ENCODE results near the gene CCL8.

- TF ChIP-seq CTCF (IDR thresholded peaks at IDR 0.05): no peak
- TF ChIP-seq POLR2A (IDR thresholded peaks at IDR 0.05): no peak
Measured at GRCh38 chr17:34367486-34368195, 48.4 kb downstream of the CCL8 start.
